ENCODE measurements around the gene SIRT4.
"Not testable (repeated sequence)": the region's sequence is repeated elsewhere in the genome, so short reads cannot be mapped to it uniquely, and the experiment has no call there.

The SIRT4 gene

GRCh38 chr12:120301962-120302815 lies at the start of gene SIRT4:
Gene SIRT4, plus strand, starts transcription at chr12:120302321. Its CDS starts 1,241 bp downstream, at chr12:120303562.
- peak within 1 kb of the TSS; percentile 30 for H3K27ac ChIP-seq (ENCODE audit: low read depth, low read length)
- no peaks in the 10 kb centered on the region for H3K9me3 ChIP-seq (ENCODE audit: control insufficient read depth in 1 of 2, low read length in 2 of 2)
- H3K4me1 ChIP-seq (ENCODE audit: control insufficient read depth in 1 of 2, insufficient read depth in 2 of 2, low read length in 2 of 2): no peaks in the 10 kb centered on the region
- peak within 1 kb of the TSS; percentile 73 to 94 for H3K9ac ChIP-seq (ENCODE audit: low read depth in 1 of 2, low read length in 2 of 2)
- no peaks in the 10 kb centered on the region for H3K27me3 ChIP-seq (ENCODE audit: control insufficient read depth in 1 of 2, insufficient read depth in 2 of 2, low read length in 2 of 2)
- H3K4me3 ChIP-seq (ENCODE audit: low read depth in 1 of 2, low read length in 2 of 2): peak within 1 kb of the TSS; percentile 96 to 97
- H3K36me3 ChIP-seq (ENCODE audit: control insufficient read depth in 1 of 2, insufficient read depth in 2 of 2, low read length in 2 of 2): no peaks in the 10 kb centered on the region

GRCh38 chr12:120253313-120253712 lies 48.8 kb upstream of the SIRT4 start:
- H3K27ac ChIP-seq (ENCODE audit: low read depth, low read length); H3K4me3 ChIP-seq (ENCODE audit: low read depth in 1 of 2, low read length in 2 of 2): not testable (repeated sequence)

GRCh38 chr12:120254809-120255208 lies 47.3 kb upstream of the SIRT4 start:
- Histone ChIP-seq H3K9me3 (ENCODE audit: control insufficient read depth in 1 of 2, low read length in 2 of 2) (no peaks in the 10 kb centered on the region), H3K4me3 (ENCODE audit: low read depth in 1 of 2, low read length in 2 of 2) (no peak overlapping the region), H3K27ac (ENCODE audit: low read depth, low read length) (no peak overlapping the region), H3K9ac (ENCODE audit: low read depth in 1 of 2, low read length in 2 of 2) (no peak overlapping the region), H3K36me3 (ENCODE audit: control insufficient read depth in 1 of 2, insufficient read depth in 2 of 2, low read length in 2 of 2) (peaks cover 0 to 4% of the 10 kb centered on the region in 2 donors), H3K4me1 (ENCODE audit: control insufficient read depth in 1 of 2, insufficient read depth in 2 of 2, low read length in 2 of 2) (peaks cover 18 to 20% of the 10 kb centered on the region in 2 donors), H3K27me3 (ENCODE audit: control insufficient read depth in 1 of 2, insufficient read depth in 2 of 2, low read length in 2 of 2) (no peaks in the 10 kb centered on the region)

More at GRCh38 chr12:120253313-120253712, 48.8 kb upstream of the SIRT4 start:
- peaks cover 26 to 27% of the 10 kb centered on the region in 2 donors for H3K4me1 ChIP-seq (ENCODE audit: control insufficient read depth in 1 of 2, insufficient read depth in 2 of 2, low read length in 2 of 2)
- not testable (repeated sequence) for H3K9ac ChIP-seq (ENCODE audit: low read depth in 1 of 2, low read length in 2 of 2); H3K36me3 ChIP-seq (ENCODE audit: control insufficient read depth in 1 of 2, insufficient read depth in 2 of 2, low read length in 2 of 2); H3K27me3 ChIP-seq (ENCODE audit: control insufficient read depth in 1 of 2, insufficient read depth in 2 of 2, low read length in 2 of 2); H3K9me3 ChIP-seq (ENCODE audit: control insufficient read depth in 1 of 2, low read length in 2 of 2)

GRCh38 chr12:120257041-120257821 lies 44.9 kb upstream of the SIRT4 start:
- Histone ChIP-seq H3K27me3 (ENCODE audit: control insufficient read depth in 1 of 2, insufficient read depth in 2 of 2, low read length in 2 of 2) (no peaks in the 10 kb centered on the region), H3K36me3 (ENCODE audit: control insufficient read depth in 1 of 2, insufficient read depth in 2 of 2, low read length in 2 of 2) (peaks cover 0 to 4% of the 10 kb centered on the region in 2 donors), H3K9me3 (ENCODE audit: control insufficient read depth in 1 of 2, low read length in 2 of 2) (no peaks in the 10 kb centered on the region), H3K4me1 (ENCODE audit: control insufficient read depth in 1 of 2, insufficient read depth in 2 of 2, low read length in 2 of 2) (peaks cover 17% of the 10 kb centered on the region in 2 donors), H3K9ac (ENCODE audit: low read depth in 1 of 2, low read length in 2 of 2) (no peak overlapping the region), H3K4me3 (ENCODE audit: low read depth in 1 of 2, low read length in 2 of 2) (no peak overlapping the region), H3K27ac (ENCODE audit: low read depth, low read length) (no peak overlapping the region)

- H3K36me3 ChIP-seq (ENCODE audit: control insufficient read depth in 1 of 2, insufficient read depth in 2 of 2, low read length in 2 of 2): peaks cover 0 to 4% of the 10 kb centered on the region in 2 donors
- H3K9ac ChIP-seq (ENCODE audit: low read depth in 1 of 2, low read length in 2 of 2): no peak overlapping the region
- no peak overlapping the region for H3K27ac ChIP-seq (ENCODE audit: low read depth, low read length)
- peaks cover 25% of the 10 kb centered on the region in 2 donors for H3K4me1 ChIP-seq (ENCODE audit: control insufficient read depth in 1 of 2, insufficient read depth in 2 of 2, low read length in 2 of 2)
- H3K9me3 ChIP-seq (ENCODE audit: control insufficient read depth in 1 of 2, low read length in 2 of 2): no peaks in the 10 kb centered on the region
- no peaks in the 10 kb centered on the region for H3K27me3 ChIP-seq (ENCODE audit: control insufficient read depth in 1 of 2, insufficient read depth in 2 of 2, low read length in 2 of 2)
- no peak overlapping the region for H3K4me3 ChIP-seq (ENCODE audit: low read depth in 1 of 2, low read length in 2 of 2)
These were observed 43.7 kb upstream of the SIRT4 start for GRCh38 chr12:120258323-120258896.

- H3K4me1 ChIP-seq (ENCODE audit: control insufficient read depth in 1 of 2, insufficient read depth in 2 of 2, low read length in 2 of 2): peaks cover 37% of the 10 kb centered on the region in 2 donors
- no peaks in the 10 kb centered on the region for H3K9me3 ChIP-seq (ENCODE audit: control insufficient read depth in 1 of 2, low read length in 2 of 2)
- no peaks in the 10 kb centered on the region for H3K27me3 ChIP-seq (ENCODE audit: control insufficient read depth in 1 of 2, insufficient read depth in 2 of 2, low read length in 2 of 2)
- H3K9ac ChIP-seq (ENCODE audit: low read depth in 1 of 2, low read length in 2 of 2): no peak overlapping the region
- H3K27ac ChIP-seq (ENCODE audit: low read depth, low read length): no peak overlapping the region
- no peak overlapping the region for H3K4me3 ChIP-seq (ENCODE audit: low read depth in 1 of 2, low read length in 2 of 2)
- H3K36me3 ChIP-seq (ENCODE audit: control insufficient read depth in 1 of 2, insufficient read depth in 2 of 2, low read length in 2 of 2): peaks cover 0 to 4% of the 10 kb centered on the region in 2 donors
These were observed 42.5 kb upstream of the SIRT4 start for GRCh38 chr12:120259418-120260202.

GRCh38 chr12:120260607-120261006 lies 41.5 kb upstream of the SIRT4 start:
- no peak overlapping the region for H3K27ac ChIP-seq (ENCODE audit: low read depth, low read length)

GRCh38 chr12:120261951-120262851 lies 39.9 kb upstream of the SIRT4 start:
- H3K9ac ChIP-seq (ENCODE audit: low read depth in 1 of 2, low read length in 2 of 2): peak overlapping the region in 1 of 2 donors; percentile 27
- H3K4me1 ChIP-seq (ENCODE audit: control insufficient read depth in 1 of 2, insufficient read depth in 2 of 2, low read length in 2 of 2): peaks cover 41 to 44% of the 10 kb centered on the region in 2 donors
- peak overlapping the region; percentile 79 to 81 for H3K4me3 ChIP-seq (ENCODE audit: low read depth in 1 of 2, low read length in 2 of 2)

More at GRCh38 chr12:120260607-120261006, 41.5 kb upstream of the SIRT4 start:
- Histone ChIP-seq H3K27me3 (ENCODE audit: control insufficient read depth in 1 of 2, insufficient read depth in 2 of 2, low read length in 2 of 2) (no peaks in the 10 kb centered on the region), H3K4me3 (ENCODE audit: low read depth in 1 of 2, low read length in 2 of 2) (no peak overlapping the region), H3K4me1 (ENCODE audit: control insufficient read depth in 1 of 2, insufficient read depth in 2 of 2, low read length in 2 of 2) (peaks cover 39 to 40% of the 10 kb centered on the region in 2 donors), H3K36me3 (ENCODE audit: control insufficient read depth in 1 of 2, insufficient read depth in 2 of 2, low read length in 2 of 2) (no peaks in the 10 kb centered on the region), H3K9ac (ENCODE audit: low read depth in 1 of 2, low read length in 2 of 2) (no peak overlapping the region), H3K9me3 (ENCODE audit: control insufficient read depth in 1 of 2, low read length in 2 of 2) (no peaks in the 10 kb centered on the region)

More at GRCh38 chr12:120261951-120262851, 39.9 kb upstream of the SIRT4 start:
- H3K27me3 ChIP-seq (ENCODE audit: control insufficient read depth in 1 of 2, insufficient read depth in 2 of 2, low read length in 2 of 2): no peaks in the 10 kb centered on the region
- H3K36me3 ChIP-seq (ENCODE audit: control insufficient read depth in 1 of 2, insufficient read depth in 2 of 2, low read length in 2 of 2): no peaks in the 10 kb centered on the region
- peak overlapping the region; percentile 58 for H3K27ac ChIP-seq (ENCODE audit: low read depth, low read length)
- H3K9me3 ChIP-seq (ENCODE audit: control insufficient read depth in 1 of 2, low read length in 2 of 2): no peaks in the 10 kb centered on the region

All from duodenal mucosa (tissue), 2 donors.